Breast epithelium (tissue), 4 donors: ENCODE data around the gene CDH18. TPM values are rescaled to one million over a fixed set of nuclear protein-coding genes. Genes with fewer than 3 reads are reported as not detected.

Source experiments
- DNase-seq, 2 donors: peaks; one replicate each; pipeline ENCODE4 v3.0.0-alpha.2; 2019; ENCODE audit warnings: low spot score in 2 of 2
- H3K27ac ChIP-seq, 2 donors: fragments of 200-600 bp; sonication (generic) in 1 of 2; one replicate each; pipeline ENCODE4 v1.5.1; 2016 to 2019; ENCODE audit warnings: mild to moderate bottlenecking in 1 of 2
- H3K27me3 ChIP-seq, 2 donors: fragments of 200-600 bp; sonication (generic) in 1 of 2; one replicate each; pipeline versions ENCODE4 v1.5.1 to v1.6.0; 2017 to 2019; ENCODE audit warnings: control low read depth in 1 of 2, mild to moderate bottlenecking in 1 of 2
- H3K36me3 ChIP-seq: fragments of 200-600 bp; one replicate; pipeline ENCODE4 v1.5.1; 2019
- H3K4me1 ChIP-seq, 2 donors: fragments of 200-600 bp; sonication (generic); one replicate each; pipeline ENCODE4 v1.5.1; 2016 to 2019; ENCODE audit warnings: control low read depth in 1 of 2
- H3K4me3 ChIP-seq, 3 donors: fragments of 200-600 bp; sonication (generic); 1 replicate in 2 of 3; 2 replicates in 1 of 3; pipeline ENCODE4 v1.5.1; 2016 to 2019; ENCODE audit warnings: mild to moderate bottlenecking in 3 of 3, moderate library complexity in 2 of 3
- H3K9me3 ChIP-seq, 2 donors: fragments of 200-600 bp; sonication (generic) in 1 of 2; one replicate each; pipeline ENCODE4 v1.5.1; 2016 to 2019; ENCODE audit warnings: control low read depth in 1 of 2
- POLR2A ChIP-seq: fragments of 450-650 bp; IDR thresholded peaks from one replicate; pipeline ENCODE4 v1.6.1; 2016; ENCODE audit warnings: antibody characterized with exemption, mild to moderate bottlenecking, moderate library complexity
- POLR2AphosphoS5 ChIP-seq, 3 donors: sonication (generic); formaldehyde crosslinking; IDR thresholded peaks; one replicate each; pipeline ENCODE4 v1.6.1; 2017; ENCODE audit warnings: antibody characterized with exemption in 3 of 3
- intact Hi-C: fragments of 100-400 bp; cut with DNase I; formaldehyde crosslinking; loops from one replicate; pipeline ENCODE4 v1.15.1; 2023; ENCODE audit warnings: low total_unique reads
- total RNA-seq, 3 donors: library from RNA; depleted of rRNA; stranded (reverse); fragments of >200 nt; gene quantifications; one replicate each; pipeline ENCODE4 v1.1.0, GENCODE V29; 2016
- TF ChIP-seq, protein P1 (sequence below), 3 donors: fragments of 450-650 bp; IDR thresholded peaks; one replicate each; pipeline ENCODE4 v1.5.1; 2016 to 2017; ENCODE audit warnings: antibody characterized with exemption in 3 of 3, mild to moderate bottlenecking in 3 of 3, moderate library complexity in 3 of 3

CDH18 gene
- total RNA-seq, 3 donors from 2014 or later, result not detected

DNA sequence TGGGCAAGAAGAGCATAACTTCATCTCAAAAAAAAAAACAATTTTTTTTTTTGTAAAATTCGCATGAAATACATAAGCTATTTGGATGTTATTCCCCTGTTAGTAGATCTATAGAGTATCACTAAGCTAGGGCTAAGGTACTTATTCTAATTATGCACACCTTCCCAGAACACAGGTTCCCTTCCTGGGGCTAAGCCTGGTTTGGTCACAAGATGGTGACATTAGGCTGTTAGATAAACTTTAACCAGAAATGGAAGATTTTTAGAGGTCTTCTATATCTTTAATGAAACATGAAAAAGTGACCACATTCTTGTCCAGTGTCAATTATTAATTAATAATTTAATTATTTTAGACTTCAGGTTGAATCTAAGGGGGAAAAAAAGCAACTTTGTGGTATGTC is 433.5 kb downstream of the CDH18 start:
- DNase-seq, result no peak
- Histone ChIP-seq H3K27ac (no peak overlapping the region), H3K36me3 (no peaks in the 10 kb centered on the region), H3K27me3 (no peaks in the 10 kb centered on the region), H3K4me3 (no peak overlapping the region), H3K4me1 (no peaks in the 10 kb centered on the region), H3K9me3 (peaks cover 0 to 6% of the 10 kb centered on the region in 2 donors)
- intact Hi-C loops, result no loop called here
- TF ChIP-seq POLR2A (no peak), POLR2AphosphoS5 (IDR thresholded peaks at IDR 0.05) (no peak)
- TF ChIP-seq, protein P1, sequence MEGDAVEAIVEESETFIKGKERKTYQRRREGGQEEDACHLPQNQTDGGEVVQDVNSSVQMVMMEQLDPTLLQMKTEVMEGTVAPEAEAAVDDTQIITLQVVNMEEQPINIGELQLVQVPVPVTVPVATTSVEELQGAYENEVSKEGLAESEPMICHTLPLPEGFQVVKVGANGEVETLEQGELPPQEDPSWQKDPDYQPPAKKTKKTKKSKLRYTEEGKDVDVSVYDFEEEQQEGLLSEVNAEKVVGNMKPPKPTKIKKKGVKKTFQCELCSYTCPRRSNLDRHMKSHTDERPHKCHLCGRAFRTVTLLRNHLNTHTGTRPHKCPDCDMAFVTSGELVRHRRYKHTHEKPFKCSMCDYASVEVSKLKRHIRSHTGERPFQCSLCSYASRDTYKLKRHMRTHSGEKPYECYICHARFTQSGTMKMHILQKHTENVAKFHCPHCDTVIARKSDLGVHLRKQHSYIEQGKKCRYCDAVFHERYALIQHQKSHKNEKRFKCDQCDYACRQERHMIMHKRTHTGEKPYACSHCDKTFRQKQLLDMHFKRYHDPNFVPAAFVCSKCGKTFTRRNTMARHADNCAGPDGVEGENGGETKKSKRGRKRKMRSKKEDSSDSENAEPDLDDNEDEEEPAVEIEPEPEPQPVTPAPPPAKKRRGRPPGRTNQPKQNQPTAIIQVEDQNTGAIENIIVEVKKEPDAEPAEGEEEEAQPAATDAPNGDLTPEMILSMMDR (IDR thresholded peaks at IDR 0.05), result no peak

DNA sequence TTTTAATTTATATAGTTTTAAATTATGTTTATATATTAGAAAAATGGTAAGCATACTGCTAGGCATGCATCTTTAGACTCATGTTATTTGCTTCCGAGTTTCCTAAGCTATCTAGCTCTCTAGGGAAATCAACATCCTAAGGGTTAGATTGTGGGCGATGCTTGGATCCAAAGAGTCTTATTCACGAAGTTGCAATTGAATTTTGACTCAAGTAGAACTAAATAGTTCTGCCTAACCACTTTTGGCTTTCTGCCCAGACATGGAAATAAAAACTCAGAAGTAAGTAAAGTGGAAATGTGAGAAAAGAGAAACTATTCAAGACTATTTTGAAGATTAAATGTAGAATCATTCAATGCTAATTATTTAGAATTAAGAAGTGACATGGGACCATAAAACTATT is 440.4 kb downstream of the CDH18 start:
- H3K36me3 ChIP-seq, result no peaks in the 10 kb centered on the region
- H3K9me3 ChIP-seq, result no peaks in the 10 kb centered on the region
- TF ChIP-seq, protein P1 (IDR thresholded peaks at IDR 0.05), result no peak
- TF ChIP-seq POLR2AphosphoS5 (IDR thresholded peaks at IDR 0.05), result no peak
- TF ChIP-seq POLR2A, result no peak
- no peaks in the 10 kb centered on the region for H3K27me3 ChIP-seq
- H3K4me3 ChIP-seq, result no peak overlapping the region
- intact Hi-C loops, result no loop called here
- H3K4me1 ChIP-seq, result no peaks in the 10 kb centered on the region
- no peak for DNase-seq
- no peak overlapping the region for H3K27ac ChIP-seq

DNA sequence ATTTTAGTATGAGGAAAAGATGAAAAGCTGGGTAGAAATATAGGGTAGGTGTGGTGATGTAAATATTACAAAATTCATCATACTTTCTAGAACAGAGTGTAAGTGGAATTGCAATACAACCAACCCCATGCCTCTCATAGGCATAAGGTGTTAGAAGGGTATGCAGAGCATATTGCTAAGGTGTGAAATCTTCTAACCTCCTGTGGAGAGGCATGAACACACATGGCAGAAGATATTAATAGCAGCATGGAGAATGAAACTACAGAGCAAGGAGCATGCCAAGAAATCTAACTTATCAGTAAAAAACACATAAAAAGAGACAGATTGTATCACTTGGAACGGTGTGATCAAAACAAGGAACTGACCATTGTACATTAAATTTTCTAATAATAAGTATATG is 441.5 kb downstream of the CDH18 start:
- H3K9me3 ChIP-seq, result no peaks in the 10 kb centered on the region
- no peaks in the 10 kb centered on the region for H3K4me1 ChIP-seq
- intact Hi-C loops, result no loop called here
- TF ChIP-seq, protein P1 (IDR thresholded peaks at IDR 0.05), result no peak
- no peak for TF ChIP-seq POLR2AphosphoS5 (IDR thresholded peaks at IDR 0.05)
- no peak for TF ChIP-seq POLR2A
- no peak overlapping the region for H3K27ac ChIP-seq
- H3K4me3 ChIP-seq, result no peak overlapping the region
- no peak for DNase-seq
- H3K36me3 ChIP-seq, result no peaks in the 10 kb centered on the region
- no peaks in the 10 kb centered on the region for H3K27me3 ChIP-seq

DNA sequence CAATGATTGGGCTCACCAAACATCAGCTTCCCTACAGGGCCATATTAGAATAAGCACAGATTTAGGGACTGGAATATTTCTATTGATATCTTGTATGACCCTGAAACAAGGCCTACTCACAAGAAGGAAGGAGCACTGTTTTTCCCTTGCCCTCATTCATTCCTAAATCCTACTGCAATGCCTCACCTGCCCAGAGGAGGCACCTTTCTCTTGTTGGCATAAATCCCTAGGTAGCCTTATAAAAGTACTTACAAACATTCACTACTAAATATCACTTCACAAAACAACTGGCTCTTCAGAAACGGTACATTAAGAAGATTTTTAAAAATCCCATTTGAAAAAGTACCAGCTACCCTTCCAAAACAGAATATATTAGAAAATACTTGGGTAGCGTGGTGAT is 449.4 kb downstream of the CDH18 start:
- Histone ChIP-seq H3K9me3 (no peaks in the 10 kb centered on the region), H3K4me3 (no peak overlapping the region), H3K36me3 (no peaks in the 10 kb centered on the region), H3K27me3 (no peaks in the 10 kb centered on the region), H3K27ac (no peak overlapping the region), H3K4me1 (no peaks in the 10 kb centered on the region)
- intact Hi-C loops, result no loop called here
- DNase-seq, result no peak
- TF ChIP-seq POLR2AphosphoS5 (IDR thresholded peaks at IDR 0.05), result no peak
- TF ChIP-seq, protein P1 (IDR thresholded peaks at IDR 0.05), result no peak

DNA sequence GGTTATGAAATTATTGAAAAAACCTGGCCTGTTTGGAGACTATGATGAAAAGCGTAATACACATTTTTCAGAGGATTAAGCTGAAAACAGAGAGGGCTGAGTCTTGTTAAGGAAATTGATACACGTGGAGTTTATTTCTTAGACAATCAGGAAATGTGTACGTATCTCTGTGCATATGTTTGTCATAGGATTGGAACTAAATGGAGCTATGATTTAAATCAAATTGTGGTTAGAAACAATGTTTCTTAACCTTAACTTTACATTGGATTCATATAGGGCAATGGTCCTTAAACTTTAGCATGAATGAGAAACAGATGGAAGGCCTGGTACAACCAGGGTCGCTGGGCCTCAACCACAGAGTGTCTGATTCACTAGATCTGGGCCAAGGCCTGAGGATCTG is 451.6 kb downstream of the CDH18 start:
- no peak overlapping the region for H3K27ac ChIP-seq
- H3K27me3 ChIP-seq, result no peaks in the 10 kb centered on the region
- intact Hi-C loops, result no loop called here
- H3K9me3 ChIP-seq, result no peaks in the 10 kb centered on the region
- TF ChIP-seq, protein P1 (IDR thresholded peaks at IDR 0.05), result no peak
- TF ChIP-seq POLR2AphosphoS5 (IDR thresholded peaks at IDR 0.05), result no peak
- TF ChIP-seq POLR2A, result no peak
- no peak for DNase-seq
- no peaks in the 10 kb centered on the region for H3K36me3 ChIP-seq
- H3K4me1 ChIP-seq, result no peaks in the 10 kb centered on the region
- H3K4me3 ChIP-seq, result no peak overlapping the region
